Measurements from ENCODE around the gene CPVL. TPM values are rescaled to one million over a fixed set of nuclear protein-coding genes. Genes with fewer than 3 reads are reported as not detected.

The CPVL gene
- total RNA-seq, 4 donors from 2014 or later = 8.1 to 17.1 (median 10.1) TPM

- Histone ChIP-seq H3K27ac (no peak overlapping the region), H3K4me3 (no peak overlapping the region), H3K27me3 (peaks cover 15% of the 10 kb centered on the region), H3K9me3 (no peaks in the 10 kb centered on the region), H3K4me1 (no peaks in the 10 kb centered on the region), H3K36me3 (no peaks in the 10 kb centered on the region)
- 74% methylated on average over 3 of the region's 3 CpGs for WGBS
- TF ChIP-seq POLR2AphosphoS5 (IDR thresholded peaks at IDR 0.05) (no peak), POLR2A (IDR thresholded peaks at IDR 0.05) (no peak), EP300 (IDR thresholded peaks at IDR 0.05) (no peak), CTCF (IDR thresholded peaks at IDR 0.05) (no peak)
- no peak for DNase-seq (ENCODE audit: low spot score in 2 of 2)
Measured at GRCh38 chr7:29163854-29164253, 17.5 kb upstream of the CPVL start.

- WGBS = 81% methylated on average over 6 of the region's 6 CpGs
- no peak overlapping the region for H3K4me3 ChIP-seq
- no peaks in the 10 kb centered on the region for H3K36me3 ChIP-seq
- H3K27me3 ChIP-seq = peaks cover 15% of the 10 kb centered on the region
- no peaks in the 10 kb centered on the region for H3K9me3 ChIP-seq
- no peak for TF ChIP-seq CTCF (IDR thresholded peaks at IDR 0.05)
- TF ChIP-seq POLR2AphosphoS5 (IDR thresholded peaks at IDR 0.05) = no peak
- no peak for TF ChIP-seq POLR2A (IDR thresholded peaks at IDR 0.05)
- no peak for TF ChIP-seq EP300 (IDR thresholded peaks at IDR 0.05)
- DNase-seq (ENCODE audit: low spot score in 2 of 2) = no peak
- H3K4me1 ChIP-seq = no peaks in the 10 kb centered on the region
- H3K27ac ChIP-seq = no peak overlapping the region
Measured at GRCh38 chr7:29162577-29162976, 16.2 kb upstream of the CPVL start.

GRCh38 chr7:29161231-29161630 is 14.9 kb upstream of the CPVL start:
- H3K27me3 ChIP-seq = peaks cover 19% of the 10 kb centered on the region
- no peak for DNase-seq (ENCODE audit: low spot score in 2 of 2)
- no peaks in the 10 kb centered on the region for H3K4me1 ChIP-seq
- H3K9me3 ChIP-seq = no peaks in the 10 kb centered on the region
- no peak overlapping the region for H3K4me3 ChIP-seq
- TF ChIP-seq POLR2A (IDR thresholded peaks at IDR 0.05) (no peak), EP300 (IDR thresholded peaks at IDR 0.05) (no peak), CTCF (IDR thresholded peaks at IDR 0.05) (no peak), POLR2AphosphoS5 (IDR thresholded peaks at IDR 0.05) (no peak)
- no peaks in the 10 kb centered on the region for H3K36me3 ChIP-seq
- no peak overlapping the region for H3K27ac ChIP-seq
- 85% methylated on average over 4 of the region's 4 CpGs for WGBS

GRCh38 chr7:29160080-29160479 is 13.7 kb upstream of the CPVL start:
- H3K27me3 ChIP-seq = peaks cover 19% of the 10 kb centered on the region
- no peaks in the 10 kb centered on the region for H3K4me1 ChIP-seq
- WGBS = 14% methylated on average over 2 of the region's 2 CpGs
- H3K9me3 ChIP-seq = no peaks in the 10 kb centered on the region
- TF ChIP-seq EP300 (IDR thresholded peaks at IDR 0.05) (no peak), POLR2A (IDR thresholded peaks at IDR 0.05) (no peak), POLR2AphosphoS5 (IDR thresholded peaks at IDR 0.05) (no peak), CTCF (IDR thresholded peaks at IDR 0.05) (no peak)
- H3K4me3 ChIP-seq = no peak overlapping the region
- no peak overlapping the region for H3K27ac ChIP-seq
- no peak for DNase-seq (ENCODE audit: low spot score in 2 of 2)
- H3K36me3 ChIP-seq = no peaks in the 10 kb centered on the region

- DNase-seq (ENCODE audit: low spot score in 2 of 2) = no peak
- 49% methylated on average over 3 of the region's 3 CpGs for whole genome bisulfite sequencing
- Histone ChIP-seq H3K36me3 (no peaks in the 10 kb centered on the region), H3K27ac (no peak overlapping the region), H3K27me3 (peaks cover 23% of the 10 kb centered on the region), H3K9me3 (no peaks in the 10 kb centered on the region), H3K4me3 (no peak overlapping the region), H3K4me1 (no peaks in the 10 kb centered on the region)
- TF ChIP-seq POLR2AphosphoS5 (IDR thresholded peaks at IDR 0.05) (no peak), EP300 (IDR thresholded peaks at IDR 0.05) (no peak), CTCF (IDR thresholded peaks at IDR 0.05) (no peak), POLR2A (IDR thresholded peaks at IDR 0.05) (no peak)
Measured at GRCh38 chr7:29158795-29159423, 12.6 kb upstream of the CPVL start.

Measured in suprapubic skin (tissue), 4 donors.